ENCODE measurements around the gene MVK.

The MVK gene

DNA sequence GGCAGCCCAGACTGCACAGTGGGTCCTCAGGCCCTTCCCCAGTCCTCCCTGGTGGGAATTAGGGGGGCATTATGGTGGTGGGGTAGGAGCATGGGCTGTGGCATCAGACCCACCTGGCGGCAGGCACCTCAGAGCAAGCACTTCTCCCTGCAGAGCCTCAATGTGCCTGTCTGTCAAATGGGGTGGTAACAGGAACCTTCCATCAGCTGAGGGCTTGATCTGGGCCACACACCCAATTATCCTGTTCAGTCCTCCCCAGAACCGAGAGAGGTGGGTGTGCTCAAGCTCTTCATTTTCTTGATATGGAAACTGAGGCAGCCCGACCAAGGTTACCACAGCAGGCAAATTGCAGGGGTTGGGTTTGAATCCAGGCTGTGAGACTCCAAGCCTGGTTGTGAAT is 38.4 kb downstream of the MVK start:
- DNase-seq: no peak

DNA sequence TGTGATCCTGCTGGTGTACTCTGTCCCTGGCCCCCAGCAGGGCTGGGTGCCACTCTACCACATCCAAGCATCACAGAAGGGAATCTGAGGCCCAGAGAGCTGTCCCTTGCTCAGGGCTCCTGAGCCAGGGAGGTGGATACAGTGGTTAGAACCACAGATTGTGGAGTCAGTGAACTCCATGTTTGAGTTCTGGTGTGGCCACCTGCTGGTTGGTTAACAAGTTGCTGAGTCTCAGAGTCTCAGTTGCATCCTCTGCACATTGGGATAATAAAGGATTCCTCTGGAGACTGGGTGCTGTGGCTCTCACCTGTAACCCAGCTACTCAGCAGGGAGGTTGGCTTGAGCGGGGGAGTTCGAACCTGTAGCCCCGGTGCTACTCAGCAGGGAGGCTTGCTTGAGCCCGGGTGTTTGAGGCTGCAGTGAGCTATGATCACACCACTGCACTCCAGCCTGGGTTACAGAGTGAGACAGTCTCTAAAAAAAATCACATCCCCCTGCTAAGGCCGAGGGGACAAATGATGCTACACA is 39.4 kb downstream of the MVK start:
- no peak for DNase-seq

- DNase-seq: no peak
Measured at GRCh38 chr12:109613649-109614455, 40.3 kb downstream of the MVK start.

DNA sequence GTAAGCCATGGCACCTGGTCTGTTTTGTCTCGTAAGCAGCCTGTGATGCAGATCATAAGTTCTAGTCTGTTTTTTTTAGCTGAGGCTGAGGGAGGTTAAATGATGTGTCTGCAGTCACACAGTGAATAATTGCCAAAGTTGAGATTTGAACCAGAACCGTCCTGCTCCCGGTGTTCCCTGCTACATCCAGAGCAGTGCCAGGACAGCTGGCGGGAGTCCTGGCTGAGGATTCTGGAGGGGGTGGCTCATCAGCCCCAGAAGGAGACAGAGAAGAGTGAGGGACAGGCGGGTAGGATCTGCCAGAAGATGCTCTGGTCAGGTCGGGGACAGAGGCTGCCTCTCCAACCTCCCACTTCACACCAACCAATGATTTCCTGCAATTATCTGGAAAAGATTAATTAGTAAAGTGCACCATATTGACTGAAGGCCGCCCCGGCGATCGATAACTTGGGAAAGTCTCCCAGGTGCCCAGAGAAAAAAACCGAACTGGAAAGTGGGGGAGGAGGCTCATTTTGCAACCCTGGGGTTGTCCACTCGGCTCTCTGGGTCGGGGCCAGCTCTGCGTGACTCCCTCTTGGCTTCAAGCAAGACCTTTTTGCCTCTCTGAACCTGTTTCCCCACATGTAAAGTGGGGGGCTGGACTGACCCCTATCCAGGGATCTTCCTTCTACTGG is 42.1 kb downstream of the MVK start:
- no peak for DNase-seq

GRCh38 chr12:109617491-109617890 is 43.9 kb downstream of the MVK start:
- no peak for DNase-seq

- DNase-seq: no peak
Measured at GRCh38 chr12:109618082-109618481, 44.5 kb downstream of the MVK start.

DNA sequence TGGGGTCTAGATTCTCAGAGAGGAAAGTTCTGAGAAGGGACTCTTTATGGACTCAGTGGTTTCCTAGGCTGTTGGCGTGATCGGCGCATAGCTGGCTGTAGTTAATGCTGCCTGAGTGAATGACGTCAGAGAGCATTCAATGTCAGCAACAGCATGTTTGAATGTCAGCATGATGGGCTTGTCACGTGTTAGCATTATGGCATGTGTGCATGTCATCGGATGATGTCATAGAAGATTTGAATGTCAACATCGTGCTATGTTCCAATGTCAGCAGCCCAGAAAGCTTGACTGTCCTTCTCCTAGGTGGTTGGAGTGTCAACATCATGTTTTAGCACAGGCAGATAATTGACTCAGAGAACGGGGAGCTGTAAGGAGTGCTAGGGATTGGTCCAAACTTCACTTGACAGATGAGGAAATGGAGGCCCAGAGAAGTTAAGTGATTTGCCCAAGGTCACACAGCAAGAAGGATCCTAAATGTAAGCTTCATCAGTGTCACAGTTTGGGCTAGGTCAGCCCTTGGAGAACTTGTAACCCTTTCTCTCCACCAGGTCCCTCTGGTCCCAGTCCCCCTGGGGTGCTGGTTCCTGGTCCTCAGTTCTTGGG is 45.5 kb downstream of the MVK start:
- no peak for DNase-seq

- DNase-seq: no peak
Measured at GRCh38 chr12:109621211-109621694, 47.7 kb downstream of the MVK start.

DNA sequence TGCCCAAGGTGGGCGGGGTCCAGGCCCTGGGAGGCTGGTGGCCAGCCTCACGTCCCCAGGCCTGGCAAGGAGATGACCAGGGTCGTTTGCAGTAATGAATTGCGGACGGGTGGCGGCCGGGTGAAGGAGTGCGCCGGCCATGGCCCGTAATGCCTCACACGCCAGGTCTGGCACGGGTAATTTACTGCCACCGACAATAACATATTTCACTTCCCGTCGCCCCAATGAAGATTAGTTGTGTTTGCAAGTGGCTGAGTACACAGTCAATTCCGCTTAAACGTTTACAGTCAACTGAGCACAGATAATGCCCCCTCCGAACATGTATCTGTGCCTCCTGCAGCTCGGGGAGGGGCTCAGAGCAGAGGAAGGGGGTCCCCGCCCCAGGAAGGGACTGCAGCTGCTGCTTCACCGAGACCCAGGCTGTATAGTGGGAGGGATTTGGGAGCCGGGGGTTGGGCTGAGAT is 48.3 kb downstream of the MVK start:
- no peak for DNase-seq

DNA sequence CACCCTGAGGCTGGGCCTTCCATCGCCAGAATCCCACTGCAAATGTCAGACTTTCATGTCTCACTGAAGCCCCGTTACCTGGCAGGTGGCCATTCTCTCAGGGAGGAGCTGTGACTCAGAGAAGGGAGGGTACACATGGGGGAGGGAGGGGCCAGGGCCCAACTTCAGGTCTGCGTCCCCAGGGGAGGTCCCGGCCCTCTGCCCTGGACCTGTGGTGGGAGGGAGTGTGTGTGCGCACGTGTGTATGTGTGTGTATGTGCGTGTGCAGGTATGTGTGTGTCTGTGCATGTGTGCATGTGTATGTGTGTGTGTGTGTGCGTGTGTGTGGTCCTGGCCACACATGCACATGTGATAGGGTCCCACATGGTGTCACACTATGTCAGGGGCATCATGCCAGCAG is 50.9 kb downstream of the MVK start:
- DNase-seq: no peak

- no peak for DNase-seq
Measured at GRCh38 chr12:109625131-109625559, 51.6 kb downstream of the MVK start.

GRCh38 chr12:109625749-109626377 is 52.3 kb downstream of the MVK start:
- DNase-seq: no peak

GRCh38 chr12:109626378-109627115 is 53.0 kb downstream of the MVK start:
- no peak for DNase-seq

DNA sequence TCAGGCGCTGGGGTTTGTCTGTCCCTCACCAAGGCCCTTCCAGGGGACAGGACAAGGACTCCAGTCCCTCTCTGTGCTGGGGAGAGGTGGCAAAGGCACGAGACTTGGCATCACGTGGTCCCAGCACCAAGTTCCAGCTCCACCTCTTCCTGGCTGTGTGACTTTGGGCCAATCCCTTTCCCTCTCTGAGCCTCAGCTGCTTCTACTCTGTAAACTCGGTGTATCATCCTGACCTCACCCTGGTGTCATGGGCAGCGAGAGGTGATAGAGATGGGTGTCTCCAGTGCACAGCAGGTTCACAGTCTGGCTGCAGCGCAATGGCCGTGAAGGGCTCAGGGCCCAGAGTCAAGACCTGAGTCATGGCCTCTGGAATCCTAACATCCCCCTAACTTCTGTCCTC is 54.0 kb downstream of the MVK start:
- DNase-seq: no peak

GRCh38 chr12:109630107-109630506 is 56.5 kb downstream of the MVK start:
- DNase-seq: no peak

- DNase-seq: no peak
Measured at GRCh38 chr12:109630815-109631214, 57.2 kb downstream of the MVK start.

- DNase-seq: no peak
Measured at GRCh38 chr12:109631302-109631701, 57.7 kb downstream of the MVK start.

DNA sequence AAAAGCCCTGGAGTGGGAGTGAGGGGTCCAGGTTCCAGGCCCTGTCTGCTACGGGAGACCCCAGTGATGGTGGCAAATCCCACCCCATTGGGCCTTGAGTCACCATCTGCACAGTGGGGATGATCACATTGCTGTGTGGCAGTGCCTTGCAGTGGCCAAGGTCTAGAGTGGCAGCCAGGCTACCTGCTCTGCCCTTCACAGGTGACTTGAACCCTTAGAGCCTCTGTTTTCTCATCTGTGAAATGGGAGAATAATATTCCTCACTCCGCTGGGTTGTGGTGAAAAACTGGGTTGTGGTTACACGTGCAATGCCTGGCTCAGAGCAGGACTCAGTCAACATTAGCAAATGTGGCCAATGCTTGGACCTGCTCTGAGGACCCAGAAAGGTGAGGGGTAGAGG is 58.2 kb downstream of the MVK start:
- DNase-seq: no peak

- DNase-seq: no peak
Measured at GRCh38 chr12:109632342-109632741, 58.7 kb downstream of the MVK start.

GRCh38 chr12:109635717-109636116 is 62.1 kb downstream of the MVK start:
- no peak for DNase-seq

DNA sequence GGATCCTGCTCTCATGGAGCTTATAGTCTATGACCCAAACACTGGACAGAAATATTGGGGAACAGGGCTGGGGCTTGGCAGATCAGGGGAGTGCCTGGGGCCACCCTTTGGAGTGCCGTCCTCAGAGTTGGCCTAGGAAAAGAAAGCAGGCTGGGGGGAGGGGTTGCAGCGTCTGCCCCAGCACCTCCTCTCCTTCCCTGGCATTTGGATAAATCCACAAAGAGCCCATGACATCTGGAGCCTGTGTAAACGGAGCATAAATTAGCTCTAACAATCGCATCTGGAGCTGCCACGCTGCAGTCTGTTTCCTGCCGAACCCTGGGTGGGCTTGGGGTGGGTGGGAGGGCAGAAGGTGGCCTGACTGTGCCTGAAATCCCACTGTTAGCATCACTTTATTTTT is 63.8 kb downstream of the MVK start:
- no peak for DNase-seq

- DNase-seq: no peak
Measured at GRCh38 chr12:109637996-109638395, 64.4 kb downstream of the MVK start.

Data from stimulated activated CD4-positive, alpha-beta T cell treated with anti-CD3 and anti-CD28 coated beads, Interleukin-4, amount 100 ng/mL, for 1 hour (primary cell).